Coronary artery (tissue), 2 donors: ENCODE data around the gene LRRC4B.

Experiments
- DNase-seq: peaks from one replicate; pipeline ENCODE4 v3.0.0-alpha.2; 2017; ENCODE audit warnings: low spot score
- H3K27ac ChIP-seq, 2 donors: fragments of 200-600 bp; sonication (generic); one replicate each; pipeline ENCODE4 v1.5.1; 2016 to 2019
- H3K4me3 ChIP-seq: fragments of 200-600 bp; sonication (generic); 2 replicates; pipeline ENCODE4 v1.5.1; 2016; ENCODE audit warnings: mild to moderate bottlenecking, moderate library complexity
- CTCF ChIP-seq: fragments of 200-600 bp; sonication (generic); IDR thresholded peaks from one replicate; pipeline ENCODE4 v1.5.1; 2019; ENCODE audit warnings: antibody characterized with exemption

LRRC4B gene

DNA sequence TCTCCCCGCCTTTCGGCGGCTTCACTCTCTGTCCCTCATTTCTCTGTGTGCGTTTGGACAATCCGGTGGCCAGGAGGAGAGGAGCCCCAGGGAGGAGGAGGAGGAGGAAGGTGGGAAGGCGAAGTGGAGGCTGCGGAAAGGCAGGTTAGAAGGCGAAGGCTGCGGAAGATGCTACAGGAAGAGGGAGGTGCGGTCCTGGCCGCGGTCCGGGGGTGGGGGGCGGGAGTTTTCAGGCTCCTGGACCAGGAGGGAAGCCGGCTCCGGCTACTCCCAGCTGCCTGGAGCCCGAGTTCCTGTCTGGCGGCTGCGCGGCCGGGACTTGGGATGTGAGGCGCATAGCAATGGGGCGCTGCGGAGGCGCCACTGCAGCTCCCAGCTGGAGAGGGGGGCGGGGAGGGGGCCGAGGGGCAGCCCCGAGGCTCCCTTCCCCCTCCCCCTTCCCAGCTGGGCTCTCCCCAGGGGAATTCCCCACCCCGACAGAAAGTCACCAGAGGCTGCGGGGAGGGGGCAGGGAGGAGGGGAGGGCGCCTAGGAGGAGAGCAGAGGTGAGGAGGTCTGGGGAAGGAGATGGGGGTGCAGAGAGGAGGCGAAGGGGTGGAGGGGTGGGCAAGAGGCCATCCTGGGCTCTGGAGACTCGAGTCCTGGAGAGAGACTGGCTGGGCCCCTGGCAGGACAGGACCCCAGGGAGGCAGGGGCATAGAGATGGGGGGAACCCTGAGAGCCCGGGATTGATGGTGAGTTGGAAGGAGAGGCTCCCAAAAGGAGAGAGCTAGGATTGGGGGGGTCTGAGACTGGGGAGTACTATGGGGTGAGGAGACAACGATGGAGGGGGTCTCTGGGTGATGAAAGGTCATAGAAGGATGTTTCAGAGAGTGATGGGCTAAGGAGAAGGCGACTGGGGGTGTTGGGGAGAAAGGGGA is 2.0 kb downstream of the LRRC4B start:
- no peak overlapping the region for H3K4me3 ChIP-seq
- no peak for TF ChIP-seq CTCF
- DNase-seq, result no peak
- H3K27ac ChIP-seq, result no peak overlapping the region

DNA sequence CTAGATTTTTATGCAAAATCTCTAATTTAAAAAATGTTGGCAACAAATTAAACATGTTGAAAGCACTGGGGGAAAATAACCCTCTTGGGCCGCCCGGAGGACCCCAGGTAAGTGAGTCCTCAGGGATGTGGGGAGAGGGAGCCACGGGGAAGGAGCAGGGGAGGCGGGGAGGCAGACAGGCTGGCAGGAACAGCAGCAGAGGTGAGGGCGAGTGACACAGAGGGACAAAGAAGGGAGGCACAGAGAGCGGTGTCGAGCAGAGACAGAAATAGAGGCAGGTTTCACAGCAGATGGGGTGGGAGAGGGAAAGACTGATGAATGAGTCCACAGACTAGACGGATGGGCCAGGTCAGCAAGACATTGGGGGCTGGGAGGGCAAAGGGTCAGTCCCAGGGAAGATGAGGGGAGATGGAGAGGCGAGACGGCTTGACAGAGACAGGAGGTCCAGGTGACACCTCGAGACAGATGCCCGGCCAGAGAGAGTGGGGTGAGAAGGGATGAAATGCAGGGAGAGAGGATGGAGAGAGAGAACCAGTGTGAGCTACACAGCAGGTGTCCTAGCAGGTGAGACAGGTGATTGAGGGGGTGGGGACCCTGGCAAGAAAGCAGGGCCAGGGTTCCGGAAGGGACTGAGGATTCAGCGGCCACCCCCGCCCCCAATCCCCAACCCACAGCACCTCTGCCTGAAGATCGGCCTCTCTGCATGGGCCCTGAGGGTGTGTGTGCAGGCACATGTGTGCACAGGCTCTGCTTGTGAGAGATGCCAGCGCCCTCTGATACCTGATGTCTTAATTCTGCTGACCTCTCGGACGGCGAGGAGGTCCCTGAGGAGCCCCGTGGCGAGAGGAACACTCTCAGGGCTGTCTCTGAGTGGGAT is 3.8 kb downstream of the LRRC4B start:
- Histone ChIP-seq H3K4me3 (no peak overlapping the region), H3K27ac (no peak overlapping the region)
- no peak for TF ChIP-seq CTCF
- DNase-seq, result no peak

GRCh38 chr19:50563597-50563996 is 4.6 kb downstream of the LRRC4B start:
- no peak for DNase-seq
- Histone ChIP-seq H3K27ac (no peak overlapping the region), H3K4me3 (no peak overlapping the region)
- TF ChIP-seq CTCF, result no peak

DNA sequence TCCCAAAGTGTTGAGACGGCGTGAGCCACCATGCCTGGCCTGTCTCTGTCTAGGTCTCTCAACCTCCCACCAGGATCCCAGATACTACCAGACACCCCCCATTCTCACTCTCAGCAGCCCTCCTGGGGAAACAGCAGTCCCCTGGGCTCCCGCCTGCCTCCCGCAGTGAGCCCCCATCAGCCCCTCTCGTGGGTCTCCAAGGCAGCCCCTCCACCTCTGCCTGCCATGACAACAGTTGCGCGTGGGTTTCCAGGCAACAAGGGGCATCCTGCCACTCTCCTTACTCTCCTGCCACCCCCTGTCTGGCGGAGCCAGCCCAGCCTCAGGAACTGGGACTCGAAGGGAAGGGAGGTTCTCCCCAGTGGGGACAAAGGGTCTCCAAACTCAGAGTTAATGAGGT is 5.2 kb downstream of the LRRC4B start:
- H3K27ac ChIP-seq, result no peak overlapping the region

DNA sequence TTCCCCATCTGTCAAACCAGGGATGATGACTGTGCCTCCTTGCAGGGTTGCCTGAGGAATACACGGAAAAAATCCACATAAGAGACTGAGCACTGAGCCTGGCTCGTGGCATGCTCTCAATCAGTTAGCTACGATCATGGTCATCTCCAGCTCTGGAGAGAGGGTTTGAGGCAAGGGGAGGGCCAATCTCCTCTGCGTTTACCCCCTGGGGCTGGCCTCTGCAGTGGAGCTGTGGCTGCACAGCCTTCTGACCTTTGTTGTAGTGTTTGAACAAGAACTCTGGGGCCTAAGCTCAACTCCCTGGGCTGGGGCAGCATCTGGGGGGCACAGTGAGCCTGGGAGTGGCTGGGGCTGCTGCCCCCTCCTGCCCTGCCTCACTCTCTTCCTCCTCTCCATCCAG is 5.9 kb downstream of the LRRC4B start:
- H3K4me3 ChIP-seq, result no peak overlapping the region
- H3K27ac ChIP-seq, result no peak overlapping the region
- no peak for TF ChIP-seq CTCF
- no peak for DNase-seq

More for the DNA sequence above, 5.2 kb downstream of the LRRC4B start:
- no peak overlapping the region for H3K4me3 ChIP-seq
- DNase-seq, result no peak
- no peak for TF ChIP-seq CTCF

DNA sequence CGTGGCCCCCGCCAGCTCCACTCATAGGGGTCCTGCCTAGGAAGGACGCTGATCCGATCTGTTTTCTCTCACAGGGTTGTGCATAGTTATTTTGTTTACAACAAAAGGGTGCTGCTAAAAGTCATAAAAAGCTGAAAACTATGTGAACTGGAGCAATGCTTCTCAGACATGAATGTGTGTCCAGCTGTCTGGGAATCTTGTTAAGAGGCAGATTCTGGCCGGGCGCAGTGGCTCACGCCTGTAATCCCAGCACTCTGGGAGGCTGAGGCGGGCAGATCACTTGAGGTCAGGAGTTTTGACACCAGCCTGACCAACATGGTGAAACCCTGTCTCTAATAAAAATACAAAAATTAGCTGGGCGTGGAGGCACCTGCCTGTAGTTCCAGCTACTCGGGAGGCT is 8.6 kb downstream of the LRRC4B start:
- TF ChIP-seq CTCF, result no peak

More for the DNA sequence above, 8.6 kb downstream of the LRRC4B start:
- no peak for DNase-seq
- Histone ChIP-seq H3K27ac (no peak overlapping the region), H3K4me3 (no peak overlapping the region)
